Measurements from ENCODE around the gene COG8.

Gene COG8, protein sequence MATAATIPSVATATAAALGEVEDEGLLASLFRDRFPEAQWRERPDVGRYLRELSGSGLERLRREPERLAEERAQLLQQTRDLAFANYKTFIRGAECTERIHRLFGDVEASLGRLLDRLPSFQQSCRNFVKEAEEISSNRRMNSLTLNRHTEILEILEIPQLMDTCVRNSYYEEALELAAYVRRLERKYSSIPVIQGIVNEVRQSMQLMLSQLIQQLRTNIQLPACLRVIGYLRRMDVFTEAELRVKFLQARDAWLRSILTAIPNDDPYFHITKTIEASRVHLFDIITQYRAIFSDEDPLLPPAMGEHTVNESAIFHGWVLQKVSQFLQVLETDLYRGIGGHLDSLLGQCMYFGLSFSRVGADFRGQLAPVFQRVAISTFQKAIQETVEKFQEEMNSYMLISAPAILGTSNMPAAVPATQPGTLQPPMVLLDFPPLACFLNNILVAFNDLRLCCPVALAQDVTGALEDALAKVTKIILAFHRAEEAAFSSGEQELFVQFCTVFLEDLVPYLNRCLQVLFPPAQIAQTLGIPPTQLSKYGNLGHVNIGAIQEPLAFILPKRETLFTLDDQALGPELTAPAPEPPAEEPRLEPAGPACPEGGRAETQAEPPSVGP

DNA sequence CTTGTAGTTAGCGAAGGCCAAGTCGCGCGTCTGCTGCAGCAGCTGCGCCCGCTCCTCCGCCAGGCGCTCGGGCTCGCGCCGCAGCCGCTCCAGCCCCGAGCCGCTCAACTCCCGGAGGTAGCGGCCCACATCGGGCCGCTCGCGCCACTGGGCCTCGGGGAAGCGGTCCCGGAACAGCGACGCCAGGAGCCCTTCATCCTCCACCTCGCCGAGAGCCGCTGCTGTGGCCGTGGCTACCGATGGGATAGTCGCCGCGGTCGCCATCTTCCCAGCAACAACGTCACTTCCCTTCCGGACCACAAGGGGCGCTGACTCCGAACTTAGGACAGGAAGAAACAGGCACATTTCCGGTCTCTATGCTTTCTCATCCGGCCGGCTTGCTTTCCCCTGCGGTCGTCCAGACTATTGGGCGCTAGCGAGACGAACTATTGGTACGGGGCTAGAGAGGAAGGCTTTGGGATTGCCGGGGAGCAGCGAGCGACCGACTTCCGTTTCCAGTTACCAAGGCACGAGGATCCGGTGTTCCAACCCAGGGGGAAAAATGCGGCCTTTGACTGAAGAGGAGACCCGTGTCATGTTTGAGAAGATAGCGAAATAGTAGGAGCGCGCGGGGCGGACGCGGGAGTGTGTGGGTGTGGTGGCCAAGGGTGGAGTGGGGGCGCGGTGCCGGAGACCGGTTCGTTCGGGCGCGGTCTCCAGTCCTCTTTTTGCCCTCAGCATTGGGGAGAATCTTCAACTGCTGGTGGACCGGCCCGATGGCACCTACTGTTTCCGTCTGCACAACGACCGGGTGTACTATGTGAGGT, at the start of gene COG8, which contains the start of gene NIP7:
Gene COG8, minus strand, starts transcription at position 276 of the 806 bp plus-strand sequence. Its CDS starts 12 bp downstream, at position 264.
Gene NIP7, plus strand, starts transcription at position 484 of the 806 bp plus-strand sequence. Its CDS starts 58 bp downstream, at position 542.
- Mint-ChIP-seq H3K27ac (ENCODE audit: low read depth) (peak within 1 kb of the TSS; percentile 98), H3K4me3 (peak within 1 kb of the TSS; percentile 98), H3K36me3 (ENCODE audit: insufficient read depth) (peaks cover 39% of the 10 kb centered on the region), H3K9me3 (no peaks in the 10 kb centered on the region), H3K27me3 (no peaks in the 10 kb centered on the region), H3K4me1 (peaks cover 43% of the 10 kb centered on the region)
- DNase-seq (ENCODE audit: low spot score in 2 of 2) (peak; percentile 88 to 92), ATAC-seq (replicated peaks; ENCODE audit: extremely low read depth, poor library complexity, severe bottlenecking) (peak; percentile 88)

DNA sequence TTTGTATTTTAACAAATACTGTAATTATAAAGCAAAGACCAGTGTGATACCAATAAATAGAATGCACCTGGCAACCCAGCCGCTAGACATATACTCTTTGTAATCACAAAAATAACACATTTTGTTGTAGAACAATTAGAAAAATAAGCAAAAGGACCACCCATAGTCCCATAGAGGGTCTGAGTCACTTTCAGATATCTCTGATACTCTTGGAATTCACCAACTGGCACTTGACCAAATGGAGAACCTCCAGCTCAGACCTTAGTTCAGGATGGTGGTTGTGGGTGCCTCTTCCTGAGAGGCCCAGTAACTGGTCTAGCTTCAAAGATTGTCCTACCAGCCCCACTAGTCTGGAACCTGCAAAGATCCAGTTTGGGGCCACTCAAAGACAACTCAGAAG, 47.2 kb upstream of the COG8 start:
- H3K27ac Mint-ChIP-seq (ENCODE audit: low read depth), result peak overlapping the region; percentile 87
- no peaks in the 10 kb centered on the region for H3K9me3 Mint-ChIP-seq
- H3K36me3 Mint-ChIP-seq (ENCODE audit: insufficient read depth), result peaks cover 24% of the 10 kb centered on the region
- ATAC-seq (replicated peaks; ENCODE audit: extremely low read depth, poor library complexity, severe bottlenecking) (no peak), DNase-seq (ENCODE audit: low spot score in 2 of 2) (no peak)
- no peaks in the 10 kb centered on the region for H3K27me3 Mint-ChIP-seq
- H3K4me1 Mint-ChIP-seq, result peaks cover 33% of the 10 kb centered on the region
- peak overlapping the region; percentile 92 for H3K4me3 Mint-ChIP-seq

DNA sequence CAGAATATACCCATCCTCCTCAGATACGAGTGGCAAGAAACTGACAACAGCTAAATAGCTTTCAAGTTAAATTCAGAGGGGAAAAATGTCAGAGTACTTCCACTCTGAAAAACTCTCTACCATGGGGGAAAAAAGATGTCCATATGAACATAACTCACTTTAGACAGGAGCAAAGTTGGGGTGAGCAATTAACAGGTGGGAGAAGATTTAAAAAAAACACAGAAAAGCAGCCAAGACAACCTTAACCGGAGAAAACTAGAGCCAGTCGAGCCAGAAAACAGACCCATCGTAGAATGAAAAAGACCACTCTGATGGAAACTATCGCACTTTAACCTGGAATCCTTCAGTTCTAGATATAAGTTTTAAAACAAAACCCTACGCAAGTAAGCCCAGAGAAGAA, 45.6 kb upstream of the COG8 start:
- ATAC-seq (replicated peaks; ENCODE audit: extremely low read depth, poor library complexity, severe bottlenecking), result no peak
- H3K27ac Mint-ChIP-seq (ENCODE audit: low read depth), result peak overlapping the region; percentile 87
- H3K36me3 Mint-ChIP-seq (ENCODE audit: insufficient read depth), result peaks cover 35% of the 10 kb centered on the region
- H3K9me3 Mint-ChIP-seq, result no peaks in the 10 kb centered on the region
- no peak for DNase-seq (ENCODE audit: low spot score in 2 of 2)
- H3K4me1 Mint-ChIP-seq, result peaks cover 33% of the 10 kb centered on the region
- H3K27me3 Mint-ChIP-seq, result no peaks in the 10 kb centered on the region
- peak overlapping the region; percentile 92 for H3K4me3 Mint-ChIP-seq

DNA sequence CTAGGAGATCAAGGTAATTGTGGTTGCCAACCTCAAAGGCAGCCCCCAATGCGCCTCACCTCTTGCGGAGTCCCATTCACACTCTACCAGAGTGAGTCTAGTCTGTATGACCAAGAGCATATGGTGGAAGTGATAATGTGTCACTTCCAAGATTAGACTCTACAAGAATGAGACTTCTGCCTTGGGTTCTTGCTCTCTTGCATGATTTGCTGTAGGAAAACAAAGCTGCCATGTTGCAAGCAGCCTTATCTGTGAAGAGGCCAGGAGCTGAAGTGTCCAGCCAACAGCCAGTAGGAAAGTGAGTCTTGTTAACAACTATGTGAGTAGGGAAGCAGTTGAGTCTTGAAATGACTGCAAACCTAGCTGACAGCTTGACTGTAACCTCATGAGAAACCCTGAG, 43.1 kb upstream of the COG8 start:
- H3K4me1 Mint-ChIP-seq, result peaks cover 44% of the 10 kb centered on the region
- H3K27me3 Mint-ChIP-seq, result no peaks in the 10 kb centered on the region
- H3K9me3 Mint-ChIP-seq, result no peaks in the 10 kb centered on the region
- H3K27ac Mint-ChIP-seq (ENCODE audit: low read depth), result no peak overlapping the region
- peaks cover 53% of the 10 kb centered on the region for H3K36me3 Mint-ChIP-seq (ENCODE audit: insufficient read depth)
- no peak overlapping the region for H3K4me3 Mint-ChIP-seq
- DNase-seq (ENCODE audit: low spot score in 2 of 2), result no peak
- ATAC-seq (replicated peaks; ENCODE audit: extremely low read depth, poor library complexity, severe bottlenecking), result no peak

DNA sequence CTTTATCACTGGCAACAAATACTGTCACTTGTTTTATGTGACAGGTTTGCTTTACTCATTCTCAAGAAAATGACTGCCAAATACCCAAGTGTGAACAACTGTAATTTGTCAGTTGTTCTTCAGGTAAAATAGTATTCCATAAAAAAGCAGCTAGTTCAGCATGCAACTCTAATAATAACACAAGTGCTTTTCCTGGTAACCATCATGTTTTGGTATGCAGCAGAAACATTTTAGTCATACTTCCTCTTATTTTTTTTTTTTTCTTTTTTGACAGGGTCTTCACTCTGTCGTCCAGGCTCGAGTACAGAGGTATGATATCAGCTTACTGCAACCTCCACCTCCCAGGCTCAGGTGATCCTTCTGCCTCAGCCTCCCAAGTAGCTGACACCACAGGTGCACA, 41.9 kb upstream of the COG8 start:
- H3K4me3 Mint-ChIP-seq, result no peak overlapping the region
- H3K36me3 Mint-ChIP-seq (ENCODE audit: insufficient read depth), result peaks cover 60% of the 10 kb centered on the region
- ATAC-seq (replicated peaks; ENCODE audit: extremely low read depth, poor library complexity, severe bottlenecking), result no peak
- H3K27ac Mint-ChIP-seq (ENCODE audit: low read depth), result no peak overlapping the region
- H3K4me1 Mint-ChIP-seq, result peaks cover 44% of the 10 kb centered on the region
- H3K9me3 Mint-ChIP-seq, result no peaks in the 10 kb centered on the region
- H3K27me3 Mint-ChIP-seq, result no peaks in the 10 kb centered on the region
- no peak for DNase-seq (ENCODE audit: low spot score in 2 of 2)

DNA sequence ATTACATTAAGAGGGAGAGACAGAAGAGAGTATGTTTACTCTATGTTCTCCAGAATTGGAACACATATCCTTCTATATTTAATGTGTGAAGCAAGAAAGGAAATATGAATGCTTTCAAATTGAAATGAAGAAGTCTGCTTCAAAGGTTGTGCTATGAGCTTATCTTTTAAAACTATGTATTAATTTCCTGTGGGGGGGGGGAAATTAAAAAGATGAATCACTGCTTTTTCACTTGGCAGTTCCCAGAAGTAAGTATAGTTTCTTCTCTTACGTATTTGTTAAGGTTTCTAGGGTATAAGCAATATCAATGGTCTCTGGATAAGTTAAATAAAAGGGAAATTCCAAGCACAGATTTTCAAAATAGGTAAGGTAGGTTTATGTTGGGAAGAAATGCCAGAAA, 39.4 kb upstream of the COG8 start:
- no peak overlapping the region for H3K27ac Mint-ChIP-seq (ENCODE audit: low read depth)

DNA sequence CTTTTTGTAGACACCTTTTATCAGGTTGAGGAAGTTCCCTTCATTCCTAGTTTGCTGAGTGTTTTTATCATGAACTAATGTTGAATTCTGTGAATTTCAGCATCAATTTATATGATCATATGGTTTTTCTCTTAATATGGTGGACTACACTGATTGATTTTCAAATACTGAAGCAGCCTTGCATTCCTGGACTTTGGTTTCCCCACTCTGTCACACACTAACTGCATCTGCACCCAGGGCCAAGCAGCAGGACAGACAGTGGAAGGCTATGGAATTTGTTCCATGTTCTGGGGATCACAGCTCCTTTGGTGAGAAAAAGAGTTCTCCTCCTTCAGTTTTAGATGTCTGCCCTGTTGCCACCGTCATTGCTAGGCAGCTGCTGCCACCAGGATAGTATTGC, 38.7 kb upstream of the COG8 start:
- no peak overlapping the region for H3K4me3 Mint-ChIP-seq
- no peaks in the 10 kb centered on the region for H3K27me3 Mint-ChIP-seq
- H3K27ac Mint-ChIP-seq (ENCODE audit: low read depth), result peak overlapping the region; percentile 24
- ATAC-seq (replicated peaks; ENCODE audit: extremely low read depth, poor library complexity, severe bottlenecking) (no peak), DNase-seq (ENCODE audit: low spot score in 2 of 2) (no peak)
- peaks cover 46% of the 10 kb centered on the region for H3K36me3 Mint-ChIP-seq (ENCODE audit: insufficient read depth)
- H3K4me1 Mint-ChIP-seq, result peaks cover 18% of the 10 kb centered on the region
- H3K9me3 Mint-ChIP-seq, result no peaks in the 10 kb centered on the region

More for the DNA sequence above, 39.4 kb upstream of the COG8 start:
- Mint-ChIP-seq H3K4me3 (no peak overlapping the region), H3K9me3 (no peaks in the 10 kb centered on the region), H3K36me3 (ENCODE audit: insufficient read depth) (peaks cover 48% of the 10 kb centered on the region), H3K4me1 (peaks cover 23% of the 10 kb centered on the region), H3K27me3 (no peaks in the 10 kb centered on the region)
- no peak for DNase-seq (ENCODE audit: low spot score in 2 of 2)
- ATAC-seq (replicated peaks; ENCODE audit: extremely low read depth, poor library complexity, severe bottlenecking), result no peak

DNA sequence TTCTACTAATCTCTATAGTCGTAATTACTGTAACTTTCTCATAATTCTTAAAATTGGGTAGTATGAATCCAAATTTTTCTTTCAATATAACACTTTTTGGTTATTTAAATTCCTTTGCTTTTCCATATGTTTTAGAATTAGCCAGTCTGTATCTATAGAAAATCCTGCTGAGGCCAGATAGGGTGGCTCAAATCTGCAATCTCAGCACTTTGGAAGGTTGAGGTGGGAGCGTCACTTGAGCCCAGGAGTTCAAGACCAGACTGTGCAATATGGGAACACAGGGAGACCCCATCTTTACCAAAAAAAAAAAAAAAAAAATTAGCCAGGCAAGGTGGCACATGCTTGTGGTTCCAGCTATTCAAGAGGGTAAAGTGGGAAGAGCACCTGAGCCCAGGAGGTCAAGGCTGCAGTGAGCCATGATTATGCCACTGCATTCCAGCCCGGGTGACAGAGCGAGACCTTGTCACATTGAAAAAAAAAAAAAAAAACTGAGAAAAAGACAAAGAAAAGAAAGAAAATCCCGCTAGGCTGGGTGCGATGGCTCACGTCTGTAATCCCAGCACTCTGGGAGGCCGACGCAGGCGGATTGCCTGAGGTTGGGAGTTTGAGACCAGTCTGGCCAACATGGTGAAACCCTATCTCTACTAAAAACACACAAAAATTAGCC, 37.2 kb upstream of the COG8 start:
- Mint-ChIP-seq H3K4me1 (peaks cover 13% of the 10 kb centered on the region), H3K4me3 (no peak overlapping the region), H3K9me3 (no peaks in the 10 kb centered on the region), H3K27me3 (no peaks in the 10 kb centered on the region), H3K27ac (ENCODE audit: low read depth) (no peak overlapping the region), H3K36me3 (ENCODE audit: insufficient read depth) (peaks cover 48% of the 10 kb centered on the region)
- DNase-seq (ENCODE audit: low spot score in 2 of 2) (no peak), ATAC-seq (replicated peaks; ENCODE audit: extremely low read depth, poor library complexity, severe bottlenecking) (no peak)

DNA sequence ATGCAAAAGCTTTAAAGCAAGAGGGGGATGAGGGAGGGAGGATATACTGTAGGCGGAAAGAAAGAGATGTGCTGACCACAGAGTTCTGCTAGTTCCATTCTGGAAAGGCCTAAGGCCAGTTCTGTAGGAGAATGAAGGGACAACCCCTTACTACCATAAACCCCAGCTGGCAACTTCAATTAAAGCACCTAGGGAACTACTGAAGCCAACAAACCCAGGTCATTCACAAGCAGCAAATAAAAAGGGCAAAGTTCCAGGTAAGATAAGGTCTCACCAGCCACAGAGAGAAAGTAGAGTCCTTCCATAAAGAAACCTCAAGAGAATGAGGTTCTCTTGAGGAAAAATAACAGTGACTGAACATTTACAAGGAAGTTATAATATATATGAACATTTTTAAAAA, 33.7 kb upstream of the COG8 start:
- no peak for ATAC-seq (replicated peaks; ENCODE audit: extremely low read depth, poor library complexity, severe bottlenecking)
- H3K27ac Mint-ChIP-seq (ENCODE audit: low read depth), result no peak overlapping the region
- no peaks in the 10 kb centered on the region for H3K27me3 Mint-ChIP-seq

DNA sequence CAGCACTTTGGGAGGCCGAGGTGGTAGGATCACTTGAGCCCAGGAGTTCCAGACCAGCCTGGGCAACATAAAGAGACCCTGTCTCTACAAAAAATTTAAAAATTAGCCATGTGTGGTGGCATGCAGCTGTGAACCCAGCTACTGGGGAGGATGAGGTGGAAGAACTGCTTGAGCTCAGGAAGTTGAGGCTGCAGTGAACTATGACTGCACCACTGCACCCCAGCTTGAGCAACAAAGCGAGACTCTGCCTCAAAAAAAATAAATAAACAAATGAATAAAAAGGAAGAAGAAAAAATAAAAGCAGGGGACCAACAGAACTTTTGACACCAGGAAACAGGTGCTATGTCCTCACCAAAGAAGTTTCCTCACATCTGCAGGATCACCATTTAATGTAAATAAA, 32.2 kb upstream of the COG8 start:
- no peak for DNase-seq (ENCODE audit: low spot score in 2 of 2)
- Mint-ChIP-seq H3K36me3 (ENCODE audit: insufficient read depth) (peaks cover 50% of the 10 kb centered on the region), H3K9me3 (no peaks in the 10 kb centered on the region), H3K4me3 (no peak overlapping the region), H3K27ac (ENCODE audit: low read depth) (peak overlapping the region; percentile 76), H3K4me1 (peaks cover 10% of the 10 kb centered on the region), H3K27me3 (no peaks in the 10 kb centered on the region)
- no peak for ATAC-seq (replicated peaks; ENCODE audit: extremely low read depth, poor library complexity, severe bottlenecking)

More for the DNA sequence above, 33.7 kb upstream of the COG8 start:
- no peaks in the 10 kb centered on the region for H3K9me3 Mint-ChIP-seq
- H3K36me3 Mint-ChIP-seq (ENCODE audit: insufficient read depth), result peaks cover 48% of the 10 kb centered on the region
- DNase-seq (ENCODE audit: low spot score in 2 of 2), result no peak
- no peak overlapping the region for H3K4me3 Mint-ChIP-seq
- peaks cover 13% of the 10 kb centered on the region for H3K4me1 Mint-ChIP-seq

DNA sequence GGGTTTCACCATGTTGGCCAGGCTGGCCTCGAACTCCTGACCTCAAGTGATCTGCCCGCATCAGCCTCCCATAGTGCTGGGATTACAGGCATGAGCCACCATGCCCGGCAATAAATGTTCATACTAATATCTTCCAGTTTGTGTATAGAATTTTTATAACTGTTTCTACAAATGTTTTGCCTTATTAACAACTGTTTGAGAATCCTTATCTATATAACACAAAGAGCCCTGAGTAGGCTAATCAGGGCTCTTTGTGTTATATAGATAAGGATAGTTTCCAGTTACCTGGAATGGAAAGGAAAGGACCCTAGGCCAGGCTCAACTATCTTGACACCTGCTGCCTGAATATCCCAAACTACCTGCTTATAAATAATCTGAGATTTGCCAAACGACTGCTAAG, 29.5 kb upstream of the COG8 start:
- H3K36me3 Mint-ChIP-seq (ENCODE audit: insufficient read depth), result peaks cover 57% of the 10 kb centered on the region
- no peaks in the 10 kb centered on the region for H3K27me3 Mint-ChIP-seq
- H3K27ac Mint-ChIP-seq (ENCODE audit: low read depth), result no peak overlapping the region
- H3K4me3 Mint-ChIP-seq, result no peak overlapping the region
- H3K9me3 Mint-ChIP-seq, result no peaks in the 10 kb centered on the region
- no peak for DNase-seq (ENCODE audit: low spot score in 2 of 2)
- no peak for ATAC-seq (replicated peaks; ENCODE audit: extremely low read depth, poor library complexity, severe bottlenecking)
- peaks cover 14% of the 10 kb centered on the region for H3K4me1 Mint-ChIP-seq

DNA sequence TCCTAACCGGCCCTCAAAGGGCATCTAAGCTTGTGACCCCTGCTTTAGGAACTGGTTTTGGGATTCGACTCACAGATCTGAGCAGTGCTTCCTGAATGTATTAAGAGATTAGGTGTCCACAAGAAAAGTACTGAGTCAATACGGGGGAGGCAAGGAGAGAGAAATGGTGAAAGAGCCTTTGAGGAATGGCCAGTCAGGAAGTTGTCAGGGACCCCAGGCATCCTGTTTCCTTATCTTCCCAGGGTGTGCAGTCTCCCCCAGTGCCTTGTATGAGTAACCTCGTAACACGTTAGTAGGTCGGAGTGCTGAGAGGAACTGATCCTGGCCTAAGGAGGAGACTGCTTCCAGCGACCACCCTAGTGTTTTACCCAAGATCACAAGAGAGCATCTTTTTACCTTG, 28.6 kb upstream of the COG8 start:
- Mint-ChIP-seq H3K9me3 (no peaks in the 10 kb centered on the region), H3K27me3 (no peaks in the 10 kb centered on the region), H3K4me3 (no peak overlapping the region), H3K27ac (ENCODE audit: low read depth) (no peak overlapping the region), H3K4me1 (peaks cover 14% of the 10 kb centered on the region), H3K36me3 (ENCODE audit: insufficient read depth) (peaks cover 59% of the 10 kb centered on the region)
- DNase-seq (ENCODE audit: low spot score in 2 of 2) (no peak), ATAC-seq (replicated peaks; ENCODE audit: extremely low read depth, poor library complexity, severe bottlenecking) (no peak)
